Posterior vena cava (tissue), 2 donors: ENCODE results near the gene HOXB5. TPM values are rescaled to one million over a fixed set of nuclear protein-coding genes. Genes with fewer than 3 reads are reported as not detected.

Experiments used
- DNase-seq: peaks from one replicate; pipeline ENCODE4 v3.0.0-alpha.2; 2020; ENCODE audit warnings: low spot score
- intact Hi-C, 2 donors: fragments of 100-400 bp; cut with DNase I; formaldehyde crosslinking; loops; one replicate each; pipeline versions ENCODE4 v1.14.1 to v1.14.2; 2022 to 2023
- total RNA-seq, 2 donors: library from RNA; stranded (reverse); fragmentation: NEBNext Ultra II Directional; extraction: Animal tissue kit (Norgen Biotek cat#: 25700); gene quantifications; one replicate each; pipeline ENCODE4 v1.2.1, GENCODE V29; 2021
- donor health status: DM: yes; HTN: yes; CAD: no.
- donor health status: DM: yes; HTN: yes; CAD: no.

The HOXB5 gene
- total RNA-seq, 2 donors from 2014 or later, result 1.1 to 2.8 TPM

DNA sequence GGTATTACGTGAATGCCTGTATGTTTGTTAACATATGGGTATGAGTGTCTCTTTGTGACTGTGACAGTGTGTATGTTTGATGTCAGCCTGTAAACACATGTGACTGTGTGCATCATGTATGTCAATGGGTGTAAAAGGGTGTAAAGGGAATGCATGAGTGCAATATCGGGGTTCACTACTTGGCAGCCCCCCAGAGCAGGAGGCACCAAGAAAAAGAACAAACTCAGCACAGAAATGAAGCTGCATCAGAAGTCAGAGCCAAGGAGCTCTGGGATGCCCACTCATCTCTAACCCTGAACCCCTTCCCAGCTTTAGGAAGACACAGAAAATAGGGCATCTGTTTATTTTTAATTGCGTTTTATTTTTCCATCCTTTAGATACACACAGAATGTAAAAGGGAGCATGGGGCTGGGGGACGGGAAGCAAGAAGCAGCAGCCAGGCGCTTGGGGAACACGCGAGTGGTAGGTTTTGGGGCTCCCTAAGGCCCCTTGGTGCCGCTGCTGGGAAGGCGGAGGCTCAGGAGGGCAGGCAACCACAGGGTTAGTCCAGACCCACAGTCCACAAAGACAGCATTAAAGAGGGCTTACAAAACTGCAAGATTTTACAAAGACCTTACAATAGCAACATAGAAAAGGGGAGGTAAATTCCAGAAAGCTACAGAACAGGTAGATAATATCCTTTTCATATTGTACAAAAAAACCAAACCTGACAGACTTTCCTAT is 13.5 kb upstream of the HOXB5 start:
- no peak for DNase-seq
- intact Hi-C loops, result no loop called here

DNA sequence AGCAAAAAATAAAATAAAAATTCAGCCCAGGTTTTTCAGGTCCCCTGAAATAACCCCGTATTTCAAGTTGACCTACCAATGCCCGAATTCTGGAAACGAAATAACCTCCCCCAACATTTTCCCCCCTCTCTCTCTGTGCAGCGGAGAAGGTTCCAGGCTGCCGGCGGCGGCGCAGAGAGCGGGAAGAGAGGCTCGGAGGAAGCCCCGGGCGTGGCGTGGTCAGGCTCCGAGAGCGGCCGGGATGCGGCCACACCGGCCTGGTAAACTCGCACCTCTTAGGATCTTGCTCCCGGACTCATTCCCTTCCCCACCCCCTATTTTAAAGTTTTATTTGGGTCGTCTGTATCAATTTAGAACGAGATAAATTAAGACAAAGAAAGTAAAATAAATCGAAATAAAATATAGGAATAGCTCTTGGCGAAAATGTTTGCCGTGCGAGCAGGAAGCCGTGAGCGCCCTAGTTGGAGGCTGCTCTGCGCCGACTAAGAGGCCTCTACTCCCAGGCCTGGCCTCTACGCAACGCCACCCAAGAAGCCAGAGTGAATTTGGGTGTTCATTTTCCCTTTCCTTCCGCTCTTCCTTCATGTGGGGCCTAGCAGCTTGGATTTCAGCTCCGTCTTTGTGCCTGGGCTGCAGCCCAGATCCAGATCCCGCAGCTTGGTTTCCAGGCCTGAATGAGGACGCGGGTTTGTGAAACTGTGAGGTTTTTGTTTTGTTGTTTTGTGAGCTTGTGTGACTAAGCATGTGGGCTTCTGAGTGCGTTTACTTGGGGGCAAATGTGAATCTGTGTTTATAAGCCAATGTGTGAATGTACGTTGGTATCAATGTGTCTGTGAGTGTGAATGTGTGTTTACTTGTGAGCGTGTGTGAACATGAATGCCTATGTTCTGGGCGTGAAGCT is 12.7 kb upstream of the HOXB5 start:
- intact Hi-C loops, result no loop called here
- DNase-seq, result no peak

DNA sequence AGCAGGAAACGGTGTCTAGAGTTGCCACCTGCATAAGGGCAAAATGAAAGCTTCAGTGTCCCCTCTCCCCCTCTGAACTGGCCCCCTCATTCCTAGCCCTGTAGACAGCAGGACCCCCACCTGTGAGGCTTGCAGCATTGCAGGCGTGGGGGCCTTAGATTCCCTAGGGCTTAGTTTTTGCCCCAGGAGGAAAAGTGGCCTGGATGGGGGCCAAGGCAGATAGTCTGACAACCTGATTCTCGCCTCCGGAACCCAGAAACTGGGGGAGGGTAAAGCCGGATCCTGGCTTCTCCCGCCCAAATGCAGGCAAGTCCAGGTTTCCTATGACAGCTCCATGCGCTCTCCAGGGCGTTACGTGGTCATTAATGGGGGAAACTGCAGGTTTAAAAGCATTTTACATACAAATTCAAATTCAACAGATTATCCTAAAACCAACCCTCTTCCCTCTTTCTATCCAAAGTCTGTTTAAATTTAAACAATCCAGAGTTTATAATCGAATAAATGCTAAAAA is 11.9 kb upstream of the HOXB5 start:
- no peak for DNase-seq
- intact Hi-C loops, result no loop called here

DNA sequence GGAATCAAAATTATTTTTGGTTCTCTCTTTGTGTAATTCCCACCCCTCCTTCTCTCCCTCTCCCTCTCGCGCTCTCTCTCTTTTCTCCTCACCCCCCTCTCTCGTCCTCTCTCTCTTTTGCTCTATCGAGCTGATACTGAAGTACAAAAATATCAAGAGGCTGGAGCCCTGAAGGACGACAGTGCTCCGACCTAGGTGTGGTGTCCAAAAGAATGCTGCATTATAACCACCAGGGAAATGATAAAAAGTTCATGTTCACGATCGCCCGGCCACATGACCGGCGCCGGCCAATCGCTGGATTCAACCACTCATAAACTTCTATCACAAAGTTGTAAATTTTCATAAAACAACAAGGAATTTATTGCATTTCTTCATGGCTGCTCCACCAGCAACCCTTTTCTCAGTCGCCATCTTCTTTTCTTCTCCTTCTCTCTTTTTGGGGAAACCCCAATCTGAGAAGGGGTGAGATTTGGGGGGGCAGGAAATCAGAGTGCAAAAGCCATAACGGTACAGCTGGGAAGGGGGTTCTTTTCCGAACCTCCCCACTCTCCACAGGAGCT is 11.3 kb upstream of the HOXB5 start, which contains the start of gene HOXB6:
HOXB6 (minus strand) TSS at position 217 of the 560 bp plus-strand sequence. CDS start 6,836 bp downstream, outside the sequence.
- no peak for DNase-seq

DNA sequence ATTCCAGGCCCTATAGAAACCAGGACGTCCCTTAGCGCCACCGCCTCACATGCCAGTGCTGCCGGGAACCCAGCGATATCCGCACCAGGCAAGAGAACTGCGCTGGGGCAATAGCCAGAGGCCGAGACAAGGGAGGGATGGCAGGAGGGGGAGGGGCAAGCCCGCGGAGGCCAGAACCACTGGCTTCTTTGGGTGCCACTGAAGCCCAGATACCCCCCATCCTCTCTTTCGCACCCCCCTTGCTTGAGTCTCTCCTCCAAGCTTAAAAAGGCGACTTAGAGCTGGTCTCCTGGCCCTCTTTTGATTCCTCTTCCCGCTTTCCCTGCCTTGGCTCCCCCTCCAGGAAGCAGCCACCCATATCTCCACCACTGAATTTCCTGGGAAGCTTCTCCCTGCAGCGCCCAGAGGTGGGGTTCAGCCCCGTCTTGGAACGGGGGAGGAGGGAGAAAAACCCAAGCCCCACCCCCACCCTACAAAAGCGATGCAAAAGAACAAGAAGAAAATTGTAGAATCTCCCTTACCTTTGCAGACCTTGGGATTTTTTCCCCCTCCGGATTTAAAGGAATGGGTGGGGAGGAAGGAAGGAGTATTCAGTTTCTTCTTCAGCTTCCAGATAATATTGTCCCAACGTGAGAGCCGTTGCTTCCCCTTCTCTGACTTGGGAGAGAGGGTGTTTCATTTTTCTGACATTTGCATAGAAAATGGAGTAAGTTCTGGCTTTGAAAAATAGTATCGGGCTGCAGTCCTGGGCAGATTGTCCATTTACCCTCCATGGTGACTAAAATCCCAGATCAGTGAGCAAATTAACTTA is 10.6 kb upstream of the HOXB5 start:
- no peak for DNase-seq
- intact Hi-C loops, result no loop called here

More for the DNA sequence above, 11.3 kb upstream of the HOXB5 start, which contains the start of gene HOXB6:
- intact Hi-C loops, result no loop called here

DNA sequence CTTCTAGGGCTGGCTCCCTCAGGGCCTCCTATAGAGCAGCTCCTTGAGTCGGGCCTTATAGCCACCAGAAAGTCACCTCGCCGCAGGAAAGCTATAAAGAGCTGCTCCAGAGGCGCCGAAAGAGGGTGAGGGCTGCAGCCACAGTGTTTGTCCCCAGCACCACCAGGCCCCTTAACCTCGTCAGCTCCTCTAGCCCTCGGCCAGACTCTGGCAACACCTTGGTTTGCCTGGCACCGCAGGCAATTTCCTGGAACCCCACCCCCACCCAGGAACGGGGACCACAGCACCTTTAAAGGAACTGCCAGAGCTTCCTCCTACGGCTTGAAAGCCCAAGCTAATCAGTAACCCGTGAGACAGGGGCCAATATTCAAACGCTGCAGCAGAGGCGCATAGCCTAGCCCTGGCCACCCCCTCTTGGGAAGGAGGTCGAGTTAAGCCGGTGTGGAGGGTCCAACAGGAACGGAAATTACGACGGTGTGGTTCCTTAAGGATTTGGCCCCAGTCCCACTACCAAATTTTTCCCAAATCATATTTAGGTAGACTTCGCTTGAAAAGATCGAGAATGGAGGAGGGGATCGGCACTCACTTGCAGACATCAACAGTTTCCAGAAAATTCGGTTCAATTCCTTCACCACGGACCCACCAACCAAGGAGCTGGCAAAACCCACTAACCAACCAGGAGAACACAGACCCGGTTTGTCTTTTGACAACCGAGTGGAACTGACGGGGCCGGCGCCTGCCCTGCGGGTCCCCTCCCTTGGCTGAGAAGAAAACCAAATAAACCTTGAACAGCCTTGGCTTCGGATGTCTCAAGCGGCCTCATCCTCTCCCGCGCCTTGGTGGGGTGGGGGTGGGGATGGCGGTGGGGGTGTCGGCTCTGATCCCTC is 8.2 kb upstream of the HOXB5 start:
- intact Hi-C loops, result no loop called here
- no peak for DNase-seq

DNA sequence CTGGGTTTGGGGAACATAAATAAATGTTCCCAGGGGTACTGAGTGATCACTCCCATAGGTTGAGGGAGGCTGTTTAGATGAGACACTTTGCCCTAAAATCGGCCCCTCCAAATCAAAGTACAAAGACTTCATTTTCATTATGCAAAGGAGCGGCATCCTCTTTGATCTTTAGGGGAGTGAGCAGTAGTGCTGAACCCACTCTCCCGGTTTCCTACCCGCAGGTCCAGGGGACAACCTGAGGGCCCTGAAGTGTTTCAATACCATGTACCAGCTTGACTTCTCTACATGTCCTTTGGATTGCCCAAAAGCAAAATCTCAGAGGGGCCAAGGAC is 7.6 kb upstream of the HOXB5 start:
- DNase-seq, result no peak
- intact Hi-C loops, result no loop called here

DNA sequence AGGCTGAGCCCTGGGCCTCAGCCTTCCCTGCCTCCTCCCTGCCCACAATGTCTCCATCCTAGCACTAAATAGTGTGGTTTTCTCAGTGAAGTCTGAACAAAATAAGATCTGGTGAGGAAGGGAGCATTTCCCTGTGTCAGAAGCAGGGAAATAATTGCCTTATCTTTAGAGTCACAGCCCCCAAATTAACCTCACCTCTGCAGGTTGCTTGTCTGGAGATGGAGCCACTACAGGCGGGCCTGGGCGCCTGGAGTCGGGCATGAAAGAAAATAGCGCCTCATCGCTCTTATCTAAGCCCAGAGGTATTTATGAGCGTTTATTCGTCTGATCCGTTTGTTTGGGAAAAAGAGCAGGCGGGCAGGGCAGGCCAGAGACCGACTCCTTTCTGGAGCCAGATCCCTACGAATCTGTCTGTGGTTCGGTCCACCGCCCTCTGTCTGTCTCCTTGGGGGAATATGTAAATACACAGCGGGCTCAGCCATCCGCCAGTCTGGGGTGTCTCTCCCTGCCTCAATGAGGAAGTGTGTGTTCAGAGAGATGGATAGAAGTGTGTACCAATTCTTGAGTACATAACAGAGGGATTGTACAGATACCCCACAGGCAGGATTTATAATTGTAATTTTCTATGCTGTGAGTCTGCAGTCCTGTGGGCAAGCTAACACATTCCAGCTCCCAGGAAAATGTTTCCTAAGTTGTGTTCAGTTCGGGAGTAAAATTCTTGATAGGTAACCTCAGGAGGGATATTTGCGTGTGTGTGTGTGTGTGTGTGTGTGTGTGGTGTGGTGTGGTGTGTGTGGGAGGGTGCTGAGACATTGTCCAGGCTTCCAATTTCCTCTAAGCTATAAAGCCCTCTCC is 6.9 kb upstream of the HOXB5 start:
- intact Hi-C loops, result no loop called here
- DNase-seq, result no peak

DNA sequence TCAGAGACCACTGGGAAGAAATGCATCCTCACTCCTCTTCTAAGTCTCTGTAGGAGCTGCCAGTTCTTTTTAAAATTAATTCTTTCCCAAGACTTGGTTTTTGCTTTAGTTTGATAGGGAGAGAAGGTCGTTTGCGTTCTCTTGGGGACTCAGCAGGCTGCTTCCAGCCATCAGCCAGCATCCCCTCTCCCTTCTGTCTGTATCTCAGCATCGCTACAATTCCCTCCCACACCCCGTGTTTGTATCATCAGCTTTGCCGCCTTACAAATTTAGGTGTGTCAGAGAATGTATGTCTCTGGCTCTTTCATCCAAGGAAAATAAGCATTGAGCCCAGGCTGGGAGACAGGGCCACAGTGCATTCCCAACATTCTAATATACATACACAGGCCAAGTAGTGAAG is 5.8 kb upstream of the HOXB5 start:
- intact Hi-C loops, result loop anchor here (5.0 to 10.0 kb wide), 2 partner anchors 245 to 262 kb away; no protein-coding TSS in a partner anchor
- no peak for DNase-seq

DNA sequence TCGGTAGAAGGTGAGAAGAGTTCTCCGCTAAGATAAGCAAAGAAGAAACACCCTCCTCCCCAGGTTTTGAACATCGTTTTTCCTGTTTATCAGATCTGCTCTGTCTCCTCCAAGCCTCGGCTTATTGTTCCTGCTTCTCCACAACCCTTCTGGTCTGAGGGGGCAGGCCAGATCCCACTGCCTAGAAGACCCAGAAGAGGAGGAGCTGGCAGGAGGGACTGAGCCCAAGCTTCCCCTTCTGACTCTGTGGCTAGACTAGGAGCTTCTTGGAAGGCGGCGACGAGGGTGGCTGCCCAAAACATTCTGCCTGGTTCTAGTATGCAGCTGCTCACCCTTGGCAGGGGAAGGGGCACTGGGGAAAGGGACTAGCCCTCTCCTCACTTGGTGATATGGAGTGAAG is 5.2 kb upstream of the HOXB5 start:
- no peak for DNase-seq
- intact Hi-C loops, result loop anchor here (5.0 to 10.0 kb wide), 2 partner anchors 244 to 261 kb away; no protein-coding TSS in a partner anchor

DNA sequence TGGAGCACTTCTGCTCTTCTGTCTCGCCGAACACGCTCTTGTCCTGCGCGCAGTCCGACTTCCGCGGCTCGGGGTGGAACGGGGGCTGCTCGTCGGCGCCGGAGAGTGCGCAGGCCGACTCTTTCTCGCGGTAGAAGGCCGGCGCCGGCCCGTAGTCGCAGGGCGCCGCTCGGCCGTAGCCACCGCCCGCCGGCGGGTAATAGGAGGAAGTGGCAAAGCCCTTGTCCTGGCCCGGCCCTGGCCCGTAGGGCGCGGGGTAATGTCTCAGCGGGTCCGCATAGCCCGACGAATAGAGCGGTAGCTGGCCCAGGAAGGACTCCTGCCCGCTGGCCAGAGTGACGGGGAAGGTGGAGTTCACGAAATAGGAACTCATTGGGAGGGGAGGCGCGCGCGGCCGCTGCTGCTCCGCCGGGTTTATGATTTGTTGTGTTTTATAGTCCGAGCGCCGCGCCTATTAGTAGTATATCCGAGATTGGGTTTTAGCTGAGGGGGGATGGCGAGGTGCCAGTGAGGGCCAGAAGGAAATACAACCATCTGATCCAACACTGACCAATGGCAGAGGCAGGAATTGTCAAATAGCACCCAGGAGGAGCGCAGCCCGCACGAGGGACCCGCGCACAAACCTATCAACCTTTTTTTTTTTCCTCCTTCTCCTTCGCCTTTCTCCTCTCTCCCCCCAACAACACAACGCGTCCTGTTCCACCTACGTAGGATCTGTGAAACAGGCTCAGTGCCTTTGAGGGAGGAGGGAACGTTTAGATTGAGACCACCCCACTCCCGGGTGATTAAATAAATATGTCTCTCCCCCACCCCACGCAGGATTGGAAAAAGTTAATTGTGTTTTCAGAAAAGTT is 4.4 kb upstream of the HOXB5 start:
- no peak for DNase-seq
- intact Hi-C loops, result loop anchor here (5.0 to 10.0 kb wide), 2 partner anchors 243 to 261 kb away; no protein-coding TSS in a partner anchor

DNA sequence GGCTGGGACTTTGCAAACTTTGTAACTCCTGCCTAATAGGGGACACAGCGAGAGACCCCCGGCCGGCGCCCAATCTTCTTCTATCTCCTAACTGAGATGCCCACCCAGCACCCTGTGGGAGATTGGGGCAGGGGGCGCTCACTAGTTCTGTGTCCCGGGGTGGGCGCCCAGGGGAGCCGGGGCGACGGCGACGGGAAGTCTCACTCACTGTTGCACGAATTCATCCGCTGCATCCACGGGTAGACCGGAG is 3.9 kb upstream of the HOXB5 start:
- no peak for DNase-seq
- intact Hi-C loops, result loop anchor here (5.0 to 10.0 kb wide), 2 partner anchors 243 to 260 kb away; no protein-coding TSS in a partner anchor

DNA sequence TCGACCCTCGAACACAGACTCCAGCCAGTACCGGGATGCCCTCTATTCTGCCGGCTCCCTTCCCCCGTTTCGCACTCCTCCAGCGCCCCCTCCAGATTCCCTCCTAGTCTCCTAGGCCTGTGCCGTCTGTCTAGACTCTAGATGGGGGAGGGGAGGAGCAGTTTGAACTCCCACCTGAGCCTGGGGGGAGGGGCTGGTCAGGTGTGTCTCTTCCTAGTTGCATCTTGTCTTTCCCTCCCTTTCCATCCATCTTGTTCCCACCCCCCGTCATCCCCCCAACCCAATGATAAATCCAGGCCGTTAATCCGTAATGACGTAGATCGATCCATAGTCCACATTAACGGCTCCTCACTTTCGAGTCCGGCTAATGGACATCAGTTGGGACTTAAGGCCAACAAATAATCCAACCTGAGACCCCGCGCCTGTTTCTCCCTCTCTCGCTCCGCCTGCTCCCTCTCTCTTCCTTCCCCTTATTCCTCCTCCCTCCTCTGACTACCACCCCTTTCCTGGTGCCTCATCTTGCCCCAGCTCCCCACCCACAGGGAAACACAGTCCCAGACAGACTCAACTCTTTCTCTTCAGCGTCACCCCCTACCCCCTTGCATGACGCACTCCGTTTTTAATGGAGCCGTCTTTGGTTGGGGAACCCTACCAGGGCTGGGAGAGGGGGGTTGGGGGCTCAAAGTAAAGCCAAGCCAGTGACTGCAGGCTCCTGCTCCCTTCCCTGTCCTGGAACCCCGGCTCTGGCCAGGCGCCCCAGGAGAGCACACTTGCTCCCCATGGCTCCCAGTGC is 3.4 kb upstream of the HOXB5 start:
- DNase-seq, result no peak

DNA sequence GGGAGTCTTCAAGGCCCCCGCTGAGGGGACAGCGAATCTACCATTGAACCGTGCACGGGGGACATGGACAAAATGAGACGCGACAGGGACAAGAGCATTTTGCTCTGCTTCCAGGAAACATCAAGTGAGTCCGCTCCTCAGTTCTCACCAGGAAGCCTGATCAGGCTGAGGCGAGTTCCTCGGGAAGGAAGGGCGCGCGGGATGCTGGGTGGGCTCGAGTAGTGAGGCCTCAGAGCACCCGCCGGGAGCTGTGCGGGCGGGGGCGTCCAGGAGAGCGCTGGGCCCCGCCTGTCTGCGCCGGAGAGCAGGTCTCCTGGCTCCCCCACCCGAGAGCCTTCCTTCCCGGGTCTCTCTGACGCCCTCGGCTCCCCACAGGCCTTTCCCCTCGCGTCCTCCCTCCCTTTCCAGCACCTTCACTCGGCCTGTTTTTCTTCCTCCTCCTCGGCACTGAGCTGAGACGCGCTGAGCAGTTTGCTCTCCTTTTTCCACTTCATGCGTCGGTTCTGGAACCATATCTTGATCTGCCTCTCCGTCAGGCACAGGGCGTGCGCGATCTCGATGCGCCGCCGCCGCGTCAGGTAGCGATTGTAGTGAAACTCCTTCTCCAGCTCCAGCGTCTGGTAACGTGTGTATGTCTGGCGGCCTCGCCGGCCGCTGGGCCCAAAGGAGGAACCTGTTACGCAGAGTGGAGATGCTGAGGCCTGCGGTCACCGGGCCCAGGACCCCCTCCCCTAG is 2.6 kb upstream of the HOXB5 start:
- DNase-seq, result no peak
- intact Hi-C loops, result loop anchor here (5.0 to 10.0 kb wide), 2 partner anchors 241 to 259 kb away; no protein-coding TSS in a partner anchor

More for the DNA sequence above, 3.4 kb upstream of the HOXB5 start:
- intact Hi-C loops, result loop anchor here (5.0 to 10.0 kb wide), 2 partner anchors 242 to 260 kb away; no protein-coding TSS in a partner anchor
